ENCODE measurements around the gene OGFOD2. TPM values are rescaled to one million over a fixed set of nuclear protein-coding genes. Genes with fewer than 3 reads are reported as not detected.

The OGFOD2 gene
- total and polyA plus RNA-seq, 9 of the 15 experiments (the other 6 are each of a cell fraction or from before 2014, with no cell fraction given) = 1.4 to 111 (median 18.5) TPM

GRCh38 chr12:122951979-122952892 is 22.8 kb upstream of the OGFOD2 start (continued):
- TF ChIP-seq ZNF12 (CRISPR knock-in tag; IDR thresholded peaks at IDR 0.05) (peak; percentile 74; the same call in 1 of the 2 replicates), MEF2D (tag; conservative IDR thresholded peaks at IDR 0.05; ENCODE audit: low read depth) (no peak), MYNN (IDR thresholded peaks at IDR 0.05) (0 out of 2 replicates have a peak, but pooled peaks have one; percentile 37), MYNN (CRISPR knock-in tag; IDR thresholded peaks at IDR 0.05) (no peak), STAG1 (CRISPR knock-in tag; IDR thresholded peaks at IDR 0.05; ENCODE audit: borderline replicate concordance) (peak; percentile 85; the same call in 1 of the 2 replicates), SMC3 (conservative IDR thresholded peaks at IDR 0.05; ENCODE audit: insufficient read depth, low read depth, low read length) (peak; percentile 94), REST (IDR thresholded peaks at IDR 0.05; ENCODE audit: borderline replicate concordance) (peak; percentile 93), REST (CRISPR knock-in tag; IDR thresholded peaks at IDR 0.05; ENCODE audit: low read depth) (no peak), ZHX1 (conservative IDR thresholded peaks at IDR 0.05; ENCODE audit: low read length) (no peak), SAFB2 (IDR thresholded peaks at IDR 0.05; ENCODE audit: borderline replicate concordance, low read depth, low read length, severe bottlenecking) (no peak), THAP12 (CRISPR knock-in tag; IDR thresholded peaks at IDR 0.05) (no peak), GATAD2B (IDR thresholded peaks at IDR 0.05; ENCODE audit: borderline replicate concordance) (no peak), FOXA1 (IDR thresholded peaks at IDR 0.05; ENCODE audit: borderline replicate concordance) (no peak), ARNT (IDR thresholded peaks at IDR 0.05) (no peak)

Data from K562 (cell line).